ENCODE measurements around the gene KIAA1217.

- TF ChIP-seq POLR2AphosphoS5 (IDR thresholded peaks at IDR 0.05; ENCODE audit: insufficient read depth in 1 of 2, low read depth in 1 of 2) (peak in 1 of 2 donors; percentile 24), POLR2A (IDR thresholded peaks at IDR 0.05) (no peak)
Observed at GRCh38 chr10:24255881-24256311, 47.0 kb downstream of the KIAA1217 start.
